Measurements from ENCODE around the gene RAP2C.

Gene RAP2C

GRCh38 chrX:132219343-132219768 is at the start of gene RAP2C:
TSS of gene RAP2C (minus strand) at chrX:132219447. CDS start at chrX:132217268, 2,179 bp downstream.
- DNase-seq = peak; percentile 62

DNA sequence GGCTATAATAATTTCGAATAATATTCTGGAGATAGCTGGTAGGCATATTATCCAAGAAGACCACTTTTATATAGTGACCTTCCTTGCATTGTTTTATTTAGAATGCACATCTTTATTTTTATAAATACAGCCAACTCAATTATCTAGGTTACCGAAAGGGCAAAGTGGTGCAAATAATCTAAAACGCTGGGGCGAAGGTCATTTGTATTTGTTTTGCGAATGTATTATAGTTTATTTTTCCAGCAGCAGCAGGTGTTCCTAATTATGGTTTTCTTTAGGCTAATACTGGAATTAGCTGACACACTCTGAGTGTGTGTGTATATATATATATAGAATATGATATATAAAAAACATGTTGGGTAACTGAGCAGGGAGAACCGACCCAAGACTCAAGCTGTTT is 48.1 kb upstream of the RAP2C start:
- DNase-seq = no peak

DNA sequence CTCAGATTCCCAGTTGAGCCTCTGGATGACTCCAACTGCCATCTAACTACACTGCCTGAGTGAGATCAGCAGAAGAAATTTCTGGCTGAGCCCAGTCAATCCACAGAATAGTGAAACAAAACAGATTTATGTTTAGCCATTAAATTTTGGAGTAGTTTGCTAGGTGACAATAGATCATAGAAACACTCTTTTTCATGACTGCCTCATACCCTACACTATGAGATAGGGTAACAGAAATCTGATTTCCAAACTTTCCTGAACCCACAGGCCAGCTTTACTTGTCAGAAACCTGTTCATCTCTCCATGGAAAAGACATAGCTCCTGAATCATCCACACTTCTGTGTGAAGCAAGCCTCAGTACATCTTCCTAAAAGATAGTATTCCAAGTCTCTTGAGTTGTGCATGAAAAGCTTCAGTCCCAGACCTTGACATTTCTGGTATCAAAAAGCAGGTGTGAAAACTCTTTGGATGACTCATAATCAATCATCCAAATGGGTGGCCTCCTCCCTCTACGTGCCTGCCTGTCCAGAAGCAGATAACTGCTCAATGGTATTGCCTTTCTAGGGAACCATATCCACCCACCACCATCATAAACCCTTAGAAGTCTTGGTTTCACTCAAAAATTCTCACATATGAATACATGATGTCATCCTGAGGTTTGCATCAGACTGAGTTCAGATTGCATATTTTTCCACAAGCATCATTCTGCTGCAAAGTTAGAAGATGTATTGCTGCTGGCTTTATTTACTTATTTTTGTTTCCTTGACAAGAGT is 47.5 kb upstream of the RAP2C start:
- DNase-seq = peak; percentile 17

DNA sequence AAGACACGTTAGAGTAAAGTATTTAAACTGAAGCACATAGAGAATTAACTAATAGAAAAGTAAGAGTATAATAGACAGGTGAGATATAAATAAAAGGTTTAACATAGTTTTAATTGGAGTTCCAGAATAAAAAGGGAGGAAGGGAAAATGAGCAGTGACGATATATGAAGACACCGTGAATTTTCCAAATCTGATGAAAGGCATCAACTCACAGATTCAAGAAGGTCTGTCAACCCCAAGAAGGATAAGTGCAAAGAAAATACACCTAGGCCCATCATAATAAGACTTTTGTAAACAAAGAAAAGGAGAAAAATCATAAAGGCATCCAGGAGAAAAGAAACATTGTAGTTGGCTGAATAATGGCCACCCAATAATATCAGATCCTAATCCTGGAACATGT is 43.9 kb upstream of the RAP2C start:
- no peak for DNase-seq

DNA sequence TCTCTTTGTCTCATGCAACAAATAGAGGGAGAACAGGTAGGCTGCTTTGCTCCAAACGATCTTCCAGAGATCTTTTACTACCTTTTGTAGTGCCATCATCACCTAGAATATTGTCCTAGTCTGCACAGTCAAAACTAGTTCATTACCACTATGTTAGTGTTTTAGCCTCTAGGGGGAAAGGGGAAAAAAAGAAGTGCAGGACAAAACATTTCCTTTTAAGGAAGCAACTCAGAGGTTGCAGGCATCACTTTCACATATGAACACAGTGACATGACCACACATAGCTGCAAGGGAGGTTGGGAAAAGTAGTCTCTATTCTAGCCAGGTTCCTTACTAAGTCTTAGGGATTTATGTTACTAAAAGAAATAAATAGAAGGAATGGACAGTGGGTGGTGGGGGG is 39.3 kb upstream of the RAP2C start:
- DNase-seq = no peak

GRCh38 chrX:132257116-132257515 is 37.9 kb upstream of the RAP2C start:
- no peak for DNase-seq

DNA sequence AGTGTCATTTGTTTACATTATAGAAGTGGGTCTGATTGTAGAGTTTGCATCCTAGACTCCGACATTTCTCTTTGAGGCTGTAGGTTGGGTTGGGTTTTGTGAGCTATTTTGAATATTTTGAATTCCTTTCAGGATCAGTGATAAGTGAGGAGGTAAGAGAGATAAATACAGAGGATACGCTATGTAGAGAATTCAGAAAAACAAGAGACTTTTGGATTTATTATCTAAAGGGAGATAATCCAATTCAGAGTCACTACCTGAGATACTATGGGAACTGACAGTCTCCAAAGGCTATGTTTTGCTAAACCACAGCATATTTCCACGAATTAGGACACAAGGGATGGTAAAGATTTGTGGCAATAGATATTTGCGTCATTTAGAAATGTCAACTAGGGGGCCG is 16.9 kb upstream of the RAP2C start:
- DNase-seq = no peak

DNA sequence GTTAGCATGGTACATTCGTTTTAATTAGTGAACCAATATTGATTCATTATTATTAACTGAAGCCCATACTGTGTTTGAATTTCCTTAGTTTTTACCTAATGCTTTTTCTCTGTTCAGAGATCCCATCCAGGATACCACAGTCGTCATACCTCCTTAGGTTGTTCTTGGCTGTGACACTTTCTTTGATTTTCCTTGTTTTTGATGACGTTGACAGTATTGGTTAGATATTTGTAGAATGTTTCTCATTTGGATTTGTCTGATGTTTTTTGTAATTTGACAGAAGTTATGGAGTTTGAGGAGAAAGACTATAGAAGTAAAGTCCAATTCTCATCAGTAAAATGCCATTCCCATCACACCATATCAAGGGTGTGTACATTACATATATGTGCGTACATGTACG is 16.2 kb upstream of the RAP2C start:
- no peak for DNase-seq

GRCh38 chrX:132231587-132231986 is 12.3 kb upstream of the RAP2C start:
- DNase-seq = no peak

GRCh38 chrX:132227383-132228112 is 8.3 kb upstream of the RAP2C start:
- no peak for DNase-seq

- DNase-seq = no peak
Observed at GRCh38 chrX:132226169-132226568, 6.9 kb upstream of the RAP2C start.

DNA sequence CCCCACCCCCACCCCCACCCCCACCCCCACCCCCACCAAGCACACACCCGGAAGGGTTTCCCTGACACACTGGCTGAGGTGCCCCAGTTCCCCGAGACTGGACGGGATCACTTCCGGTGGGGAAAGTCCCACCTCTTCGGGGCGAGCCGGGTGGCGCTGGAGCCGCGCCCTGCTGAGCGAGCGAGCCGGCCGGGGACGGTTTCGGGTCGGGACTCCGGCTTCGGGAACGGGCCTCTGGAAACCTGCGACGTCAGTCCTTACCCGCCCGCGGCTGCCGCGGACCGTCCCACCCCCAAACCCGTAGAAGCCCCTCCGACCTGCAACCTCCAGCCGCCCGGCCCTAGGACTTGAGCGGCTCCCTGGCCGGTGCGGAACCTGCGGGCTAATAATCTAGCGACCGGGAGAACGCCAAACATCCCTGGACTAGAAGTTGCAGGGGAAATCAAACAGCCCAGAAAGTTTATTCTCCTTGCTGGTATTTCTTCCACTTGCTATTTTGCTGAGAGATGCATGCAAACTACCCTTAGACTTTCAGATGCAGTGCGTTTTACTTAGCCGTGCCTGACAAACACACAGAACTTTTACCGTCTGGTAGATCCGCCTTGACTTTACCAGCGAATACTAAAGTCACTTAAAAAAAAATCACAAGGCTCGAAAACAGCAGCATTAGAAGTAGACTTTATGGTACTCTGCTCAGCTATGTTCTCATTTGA is 991 bp downstream of the RAP2C start:
- DNase-seq = peak; percentile 84

GRCh38 chrX:132217203-132218073 is 1.8 kb downstream of the RAP2C start:
- peak; percentile 80 for DNase-seq

DNA sequence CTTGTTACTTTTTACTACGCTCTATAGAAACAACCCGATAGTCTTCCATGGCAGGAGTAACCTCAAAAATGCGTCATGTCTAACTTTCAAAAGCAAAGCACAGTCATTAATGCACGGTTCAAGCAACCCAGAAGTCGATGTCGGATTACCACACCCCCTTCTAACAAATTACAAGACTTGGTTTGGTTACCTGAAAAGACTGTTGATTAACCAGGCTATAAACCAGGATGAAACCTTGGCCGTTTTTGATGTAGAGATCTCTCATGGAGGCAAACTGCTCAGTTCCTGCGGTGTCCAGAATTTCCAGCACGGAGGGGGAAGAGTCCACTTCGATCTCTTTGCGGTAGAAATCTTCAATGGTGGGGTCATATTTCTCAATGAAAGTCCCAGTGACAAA is 2.4 kb downstream of the RAP2C start:
- peak; percentile 17 for DNase-seq

DNA sequence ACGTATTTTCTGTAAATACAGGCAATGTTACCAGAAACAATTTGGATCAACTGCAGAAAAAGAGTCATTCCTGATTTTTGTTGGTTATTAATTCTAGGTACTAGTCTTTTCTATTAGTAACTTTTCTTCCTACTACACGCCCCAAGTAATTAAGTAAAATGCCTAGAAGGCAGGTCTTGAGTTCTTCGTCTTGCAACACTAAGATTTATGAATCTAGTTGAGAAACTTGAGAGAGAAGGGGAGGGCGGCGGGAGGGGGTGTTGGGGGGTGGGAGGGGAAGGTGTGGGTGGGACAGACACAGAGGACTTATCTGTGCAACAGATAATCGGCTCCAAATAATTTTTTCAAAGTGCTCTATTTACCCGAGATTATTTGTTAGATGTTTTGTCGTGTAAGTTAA is 3.0 kb downstream of the RAP2C start:
- DNase-seq = no peak

GRCh38 chrX:132214518-132214917 is 4.7 kb downstream of the RAP2C start:
- DNase-seq = no peak

DNA sequence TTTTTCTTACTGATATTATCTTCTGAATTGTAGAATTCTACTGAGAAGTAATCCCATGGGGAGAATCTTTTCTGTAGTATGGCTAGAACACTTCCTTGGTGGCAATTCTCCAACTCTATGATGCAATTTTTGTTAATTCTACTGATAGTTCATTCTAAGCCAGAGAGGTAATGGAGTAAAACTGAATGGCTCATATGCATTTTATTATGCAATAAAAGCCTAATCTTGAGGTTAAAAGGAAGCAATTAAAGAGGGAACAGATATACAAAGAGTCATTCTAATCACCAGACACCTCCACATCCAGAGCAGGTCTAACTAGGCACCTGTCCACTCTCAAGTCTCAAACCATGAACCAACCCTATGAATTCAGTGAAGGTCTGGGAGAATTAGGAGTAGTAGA is 9.7 kb downstream of the RAP2C start:
- no peak for DNase-seq

DNA sequence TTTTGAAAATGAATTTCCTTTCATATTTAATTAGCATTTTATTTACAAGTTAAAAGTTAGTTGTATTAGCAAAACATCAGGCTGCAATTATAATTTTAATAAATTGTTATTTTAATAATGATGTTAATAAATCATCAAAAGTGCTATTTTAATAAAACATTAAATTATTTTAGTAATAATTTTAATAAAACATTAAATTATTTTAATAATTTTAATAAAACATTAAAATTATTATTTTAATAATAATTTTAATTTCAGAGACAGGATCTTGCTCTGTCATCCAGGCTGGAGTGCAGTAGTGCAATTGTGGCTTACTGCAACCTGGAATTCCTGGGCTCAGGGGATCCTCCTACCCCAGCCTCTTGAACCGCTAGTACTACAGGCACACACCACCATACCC is 10.8 kb downstream of the RAP2C start:
- no peak for DNase-seq

- DNase-seq = no peak
Observed at GRCh38 chrX:132207996-132208395, 11.3 kb downstream of the RAP2C start.

DNA sequence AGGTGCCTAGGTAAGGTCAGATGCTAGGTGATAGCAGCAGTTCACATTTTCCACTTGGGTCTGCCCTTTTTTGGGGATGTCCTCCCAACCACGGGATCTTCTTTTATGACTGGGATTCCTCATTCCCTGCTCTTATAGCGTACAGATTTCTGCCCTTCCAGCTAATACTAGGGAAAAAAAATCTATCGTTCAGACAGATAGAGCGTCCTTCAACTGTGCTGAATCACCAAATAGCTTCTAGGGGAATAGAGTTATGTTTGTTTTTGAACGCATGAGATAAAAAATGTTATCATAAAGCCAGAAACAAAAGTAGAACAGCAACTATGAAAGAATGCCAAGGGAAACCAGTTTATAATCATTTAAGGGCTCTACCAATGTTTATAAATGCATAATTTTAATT is 13.0 kb downstream of the RAP2C start:
- DNase-seq = no peak

GRCh38 chrX:132204629-132205028 is 14.6 kb downstream of the RAP2C start:
- DNase-seq = no peak

DNA sequence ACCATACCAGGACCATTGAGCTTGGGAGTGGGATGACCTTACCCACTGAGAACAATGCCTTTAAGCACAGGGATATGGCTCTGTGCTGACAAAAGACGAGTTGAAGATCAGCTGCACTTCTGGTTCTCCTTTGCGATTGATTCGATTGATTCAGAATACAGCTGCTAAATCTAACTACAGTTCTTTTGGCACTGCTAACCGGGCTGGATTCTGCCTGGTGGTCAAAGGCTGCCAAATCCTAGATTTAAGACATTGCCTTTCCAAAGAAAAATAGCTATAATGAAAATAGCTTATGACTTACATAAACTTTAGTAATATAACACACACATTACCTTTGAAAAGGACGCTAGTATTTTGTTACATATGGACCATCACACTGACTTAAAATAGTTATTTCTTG is 18.3 kb downstream of the RAP2C start:
- DNase-seq = no peak

DNA sequence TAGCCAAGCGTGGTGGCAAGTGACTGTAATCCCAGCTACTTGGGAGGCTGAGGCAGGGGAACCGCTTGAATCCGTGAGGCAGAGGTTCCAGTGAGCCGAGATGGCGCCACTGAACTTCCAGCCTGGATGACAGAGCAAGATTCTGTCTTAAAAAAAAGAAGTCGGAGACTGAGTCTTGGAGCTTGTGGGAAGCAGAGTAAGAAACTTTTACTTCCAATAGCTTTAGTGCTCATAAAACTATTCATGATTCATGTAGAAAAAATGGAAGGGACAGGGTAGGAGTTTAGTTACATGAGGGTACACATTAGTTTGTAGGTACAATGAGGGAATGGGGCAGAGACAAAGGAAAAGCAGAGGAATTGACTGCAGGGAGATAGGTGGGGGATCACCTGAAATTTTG is 19.3 kb downstream of the RAP2C start:
- DNase-seq = no peak

All from activated CD4-positive, alpha-beta T cell treated with anti-CD3 and anti-CD28 coated beads for 48 hours (primary cell).